Liver (tissue), 9 donors: ENCODE measurements around the gene C1QTNF4. TPM values are rescaled to one million over a fixed set of nuclear protein-coding genes. Genes with fewer than 3 reads are reported as not detected.
A peak's percentile ranks its signal among the peaks of the same experiment; 100 is the strongest.

Source experiments
- DNase-seq: peaks from one replicate; pipeline ENCODE4 v3.0.0-alpha.2; 2017; ENCODE audit warnings: low spot score
- H3K27ac ChIP-seq, 2 donors: one replicate each; pipeline ENCODE4 v1.7.0; 2013; ENCODE audit warnings: inconsistent platforms in 2 of 2, low read length in 2 of 2, control low read depth in 1 of 2, low read depth in 1 of 2, mild to moderate bottlenecking in 1 of 2
- H3K27me3 ChIP-seq, 4 donors: one replicate each; pipeline versions ENCODE4 v1.6.1 to v1.7.0; 2013; ENCODE audit warnings: low read length in 3 of 4, inconsistent platforms in 1 of 4, mild to moderate bottlenecking in 1 of 4, moderate library complexity in 1 of 4; ENCODE audit not compliant: control insufficient read depth in 4 of 4, insufficient read depth in 4 of 4
- H3K36me3 ChIP-seq, 4 donors: one replicate each; pipeline versions ENCODE4 v1.6.1 to v1.7.0; 2013; ENCODE audit warnings: low read length in 3 of 4, mild to moderate bottlenecking in 3 of 4, low read depth in 1 of 4, moderate library complexity in 1 of 4; ENCODE audit not compliant: control insufficient read depth in 4 of 4, insufficient read depth in 3 of 4
- H3K4me1 ChIP-seq, 4 donors: one replicate each; pipeline versions ENCODE4 v1.6.1 to v1.7.0; 2013; ENCODE audit warnings: low read length in 3 of 4, mild to moderate bottlenecking in 3 of 4, moderate library complexity in 1 of 4; ENCODE audit not compliant: control insufficient read depth in 4 of 4, insufficient read depth in 4 of 4
- H3K4me3 ChIP-seq, 3 donors: one replicate each; pipeline versions ENCODE4 v1.6.1 to v1.7.0; 2013; ENCODE audit warnings: low read length in 3 of 3, control low read depth in 1 of 3, low read depth in 1 of 3, mild to moderate bottlenecking in 1 of 3
- H3K9ac ChIP-seq, 2 donors: one replicate each; pipeline ENCODE4 v1.7.0; 2013; ENCODE audit warnings: low read length in 2 of 2, mild to moderate bottlenecking in 2 of 2, moderate library complexity in 2 of 2, control low read depth in 1 of 2, low read depth in 1 of 2
- H3K9me3 ChIP-seq, 4 donors: one replicate each; pipeline versions ENCODE4 v1.6.1 to v1.7.0; 2013; ENCODE audit warnings: low read length in 3 of 4; ENCODE audit not compliant: control insufficient read depth in 4 of 4
- CTCF ChIP-seq: fragments of 150-350 bp; IDR thresholded peaks from 2 replicates; pipeline ENCODE4 v1.5.1; 2017; ENCODE audit warnings: improper control_type of control experiment, low read depth, low read length; ENCODE audit not compliant: missing input control
- EGR1 ChIP-seq, 2 donors: IDR thresholded peaks; 2 replicates each; pipeline ENCODE4 v1.6.1; 2016 to 2018; ENCODE audit warnings: antibody characterized with exemption in 2 of 2, low read depth in 2 of 2
- JUND ChIP-seq, 2 donors: IDR thresholded peaks; 2 replicates each; pipeline ENCODE4 v1.6.1; 2016; ENCODE audit warnings: antibody characterized with exemption in 2 of 2
- NR2F2 ChIP-seq: IDR thresholded peaks from 2 replicates; pipeline ENCODE4 v1.6.1; 2016; ENCODE audit warnings: antibody characterized with exemption
- RAD21 ChIP-seq, 2 donors: IDR thresholded peaks; 2 replicates each; pipeline ENCODE4 v1.6.1; 2016; ENCODE audit warnings: antibody characterized with exemption in 2 of 2, mild to moderate bottlenecking in 2 of 2
- WGBS: extraction: QIAGEN DNeasy Blood & Tissue Kit; methylation state at CpG from one replicate; pipeline ENCODE4 v1.1.7; 2013; 5-methylcytosine and 5-hydroxymethylcytosine counted together
- polyA plus RNA-seq, 2 donors: library from polyadenylated mRNA; stranded (reverse) in 1 of 2; unstranded in 1 of 2; fragments of 200-250 nt in 1 of 2; fragments of >200 nt in 1 of 2; fragmentation: Nextera tagmentation in 1 of 2; extraction: Ambion mirVana in 1 of 2; gene quantifications; one replicate each; pipeline versions ENCODE4 v1.2.1 to v1.2.3, GENCODE V29; 2013 to 2015
- total RNA-seq, 2 donors: library from RNA; depleted of rRNA; stranded (reverse); fragments of >200 nt; gene quantifications; one replicate each; pipeline ENCODE4 v1.2.3, GENCODE V29; 2014
- TF ChIP-seq, protein P1 (sequence below): IDR thresholded peaks from 2 replicates; pipeline ENCODE4 v1.6.1; 2016; ENCODE audit warnings: antibody characterized with exemption, mild to moderate bottlenecking
- TF ChIP-seq, protein P2 (sequence below): IDR thresholded peaks from 2 replicates; pipeline ENCODE4 v1.6.1; 2016; ENCODE audit warnings: antibody characterized with exemption
- TF ChIP-seq, protein P3 (sequence below): IDR thresholded peaks from 2 replicates; pipeline ENCODE4 v1.6.1; 2016; ENCODE audit warnings: antibody characterized with exemption
- TF ChIP-seq, protein P4 (sequence below): IDR thresholded peaks from 2 replicates; pipeline ENCODE4 v1.6.1; 2016; ENCODE audit warnings: antibody characterized with exemption
- donor health status: healthy.
- donor health status: healthy.
- donor health status: healthy.
- donor health status: healthy.
- donor health status: healthy.

C1QTNF4 gene
- total and polyA plus RNA-seq, 4 donors = 0.08 to 1.8 (median 0.32) TPM

DNA sequence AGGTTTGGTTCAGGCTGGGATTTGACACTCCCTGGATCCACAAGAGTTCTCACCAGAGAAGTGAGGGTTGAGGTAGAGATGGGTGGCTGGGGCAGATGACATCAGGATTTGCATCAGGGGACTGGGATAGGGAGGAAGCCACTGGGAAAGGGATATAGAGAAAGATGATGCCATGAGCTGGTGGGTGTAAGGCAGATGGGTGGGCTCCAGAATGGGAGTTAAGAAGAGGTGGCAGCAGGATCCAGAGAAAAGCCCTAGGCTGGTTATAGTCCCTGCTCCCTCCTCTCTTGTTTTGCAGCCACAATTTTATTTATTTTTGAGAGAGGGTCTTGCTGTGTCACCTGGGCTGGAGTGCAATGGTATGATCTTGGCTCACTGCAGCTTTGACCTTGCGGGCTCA lies 1.8 kb upstream of the C1QTNF4 start:
- WGBS = 94% methylated on average over 1 of the region's 1 CpG
- H3K4me3 ChIP-seq = no peak overlapping the region
- peaks cover 0 to 6% (median 2%) of the 10 kb centered on the region in 4 donors for H3K4me1 ChIP-seq
- no peaks in the 10 kb centered on the region for H3K9me3 ChIP-seq
- TF ChIP-seq, protein P1, sequence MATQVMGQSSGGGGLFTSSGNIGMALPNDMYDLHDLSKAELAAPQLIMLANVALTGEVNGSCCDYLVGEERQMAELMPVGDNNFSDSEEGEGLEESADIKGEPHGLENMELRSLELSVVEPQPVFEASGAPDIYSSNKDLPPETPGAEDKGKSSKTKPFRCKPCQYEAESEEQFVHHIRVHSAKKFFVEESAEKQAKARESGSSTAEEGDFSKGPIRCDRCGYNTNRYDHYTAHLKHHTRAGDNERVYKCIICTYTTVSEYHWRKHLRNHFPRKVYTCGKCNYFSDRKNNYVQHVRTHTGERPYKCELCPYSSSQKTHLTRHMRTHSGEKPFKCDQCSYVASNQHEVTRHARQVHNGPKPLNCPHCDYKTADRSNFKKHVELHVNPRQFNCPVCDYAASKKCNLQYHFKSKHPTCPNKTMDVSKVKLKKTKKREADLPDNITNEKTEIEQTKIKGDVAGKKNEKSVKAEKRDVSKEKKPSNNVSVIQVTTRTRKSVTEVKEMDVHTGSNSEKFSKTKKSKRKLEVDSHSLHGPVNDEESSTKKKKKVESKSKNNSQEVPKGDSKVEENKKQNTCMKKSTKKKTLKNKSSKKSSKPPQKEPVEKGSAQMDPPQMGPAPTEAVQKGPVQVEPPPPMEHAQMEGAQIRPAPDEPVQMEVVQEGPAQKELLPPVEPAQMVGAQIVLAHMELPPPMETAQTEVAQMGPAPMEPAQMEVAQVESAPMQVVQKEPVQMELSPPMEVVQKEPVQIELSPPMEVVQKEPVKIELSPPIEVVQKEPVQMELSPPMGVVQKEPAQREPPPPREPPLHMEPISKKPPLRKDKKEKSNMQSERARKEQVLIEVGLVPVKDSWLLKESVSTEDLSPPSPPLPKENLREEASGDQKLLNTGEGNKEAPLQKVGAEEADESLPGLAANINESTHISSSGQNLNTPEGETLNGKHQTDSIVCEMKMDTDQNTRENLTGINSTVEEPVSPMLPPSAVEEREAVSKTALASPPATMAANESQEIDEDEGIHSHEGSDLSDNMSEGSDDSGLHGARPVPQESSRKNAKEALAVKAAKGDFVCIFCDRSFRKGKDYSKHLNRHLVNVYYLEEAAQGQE = no peak
- DNase-seq = no peak
- no peak overlapping the region for H3K9ac ChIP-seq
- no peak overlapping the region for H3K27ac ChIP-seq
- H3K36me3 ChIP-seq = no peaks in the 10 kb centered on the region
- peaks cover 0 to 7% (median 2%) of the 10 kb centered on the region in 4 donors for H3K27me3 ChIP-seq

GRCh38 chr11:47595029-47595428 lies 818 bp upstream of the C1QTNF4 start:
- 60% methylated on average over 7 of the region's 7 CpGs for WGBS
- peaks cover 0 to 6% (median 2%) of the 10 kb centered on the region in 4 donors for H3K4me1 ChIP-seq
- no peak overlapping the region for H3K9ac ChIP-seq
- no peaks in the 10 kb centered on the region for H3K36me3 ChIP-seq
- no peak overlapping the region for H3K27ac ChIP-seq
- TF ChIP-seq, protein P1 = no peak
- TF ChIP-seq NR2F2 = no peak
- TF ChIP-seq RAD21 (IDR thresholded peaks at IDR 0.05) = no peak
- TF ChIP-seq, protein P2, sequence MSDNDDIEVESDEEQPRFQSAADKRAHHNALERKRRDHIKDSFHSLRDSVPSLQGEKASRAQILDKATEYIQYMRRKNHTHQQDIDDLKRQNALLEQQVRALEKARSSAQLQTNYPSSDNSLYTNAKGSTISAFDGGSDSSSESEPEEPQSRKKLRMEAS = no peak
- no peak overlapping the region for H3K4me3 ChIP-seq
- H3K9me3 ChIP-seq = peaks cover 0 to 4% (median under 1%) of the 10 kb centered on the region in 4 donors
- no peak for DNase-seq
- peaks cover 0 to 7% (median 2%) of the 10 kb centered on the region in 4 donors for H3K27me3 ChIP-seq

DNA sequence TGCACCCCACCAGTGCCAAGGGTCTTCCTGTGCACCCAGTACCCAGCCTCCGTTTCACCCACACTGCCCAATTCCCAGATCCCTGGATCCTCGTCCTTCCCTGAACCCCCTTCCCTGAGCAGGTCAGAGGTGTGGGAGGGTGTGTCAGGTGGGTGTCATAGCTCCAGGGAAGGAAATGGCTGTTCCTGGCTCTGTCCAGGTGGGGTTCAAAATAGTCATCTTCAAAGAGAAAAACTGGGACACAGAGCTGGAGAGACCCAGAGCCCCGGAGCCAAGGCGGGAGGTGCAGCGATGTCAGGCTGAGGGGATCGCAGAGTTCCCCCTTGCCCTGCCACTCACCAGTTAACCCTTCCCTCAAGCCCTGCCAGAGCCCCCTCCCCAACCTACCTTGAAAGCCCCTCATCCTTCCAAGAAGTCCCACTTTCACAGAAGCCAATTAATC lies 698 bp downstream of the C1QTNF4 start:
- Histone ChIP-seq H3K4me3 (peak overlapping the region in 1 of 3 donors; percentile 33), H3K9ac (no peak overlapping the region), H3K27me3 (peaks cover 0 to 7% (median 2%) of the 10 kb centered on the region in 4 donors), H3K4me1 (peaks cover 0 to 6% (median 2%) of the 10 kb centered on the region in 4 donors), H3K36me3 (no peaks in the 10 kb centered on the region), H3K9me3 (peaks cover 0 to 7% (median 1%) of the 10 kb centered on the region in 4 donors), H3K27ac (no peak overlapping the region)
- WGBS = 18% methylated on average over 6 of the region's 6 CpGs
- no peak for DNase-seq
- TF ChIP-seq, protein P3, sequence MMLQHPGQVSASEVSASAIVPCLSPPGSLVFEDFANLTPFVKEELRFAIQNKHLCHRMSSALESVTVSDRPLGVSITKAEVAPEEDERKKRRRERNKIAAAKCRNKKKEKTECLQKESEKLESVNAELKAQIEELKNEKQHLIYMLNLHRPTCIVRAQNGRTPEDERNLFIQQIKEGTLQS = no peak
- TF ChIP-seq, protein P4, sequence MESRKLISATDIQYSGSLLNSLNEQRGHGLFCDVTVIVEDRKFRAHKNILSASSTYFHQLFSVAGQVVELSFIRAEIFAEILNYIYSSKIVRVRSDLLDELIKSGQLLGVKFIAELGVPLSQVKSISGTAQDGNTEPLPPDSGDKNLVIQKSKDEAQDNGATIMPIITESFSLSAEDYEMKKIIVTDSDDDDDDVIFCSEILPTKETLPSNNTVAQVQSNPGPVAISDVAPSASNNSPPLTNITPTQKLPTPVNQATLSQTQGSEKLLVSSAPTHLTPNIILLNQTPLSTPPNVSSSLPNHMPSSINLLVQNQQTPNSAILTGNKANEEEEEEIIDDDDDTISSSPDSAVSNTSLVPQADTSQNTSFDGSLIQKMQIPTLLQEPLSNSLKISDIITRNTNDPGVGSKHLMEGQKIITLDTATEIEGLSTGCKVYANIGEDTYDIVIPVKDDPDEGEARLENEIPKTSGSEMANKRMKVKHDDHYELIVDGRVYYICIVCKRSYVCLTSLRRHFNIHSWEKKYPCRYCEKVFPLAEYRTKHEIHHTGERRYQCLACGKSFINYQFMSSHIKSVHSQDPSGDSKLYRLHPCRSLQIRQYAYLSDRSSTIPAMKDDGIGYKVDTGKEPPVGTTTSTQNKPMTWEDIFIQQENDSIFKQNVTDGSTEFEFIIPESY = no peak
- no peak for TF ChIP-seq CTCF
- no peak for TF ChIP-seq JUND (IDR thresholded peaks at IDR 0.05)
- TF ChIP-seq EGR1 (IDR thresholded peaks at IDR 0.05; ENCODE audit: low read depth in 2 of 2) = no peak
- TF ChIP-seq, protein P2 = no peak
- TF ChIP-seq, protein P1 = no peak
